Ishikawa (cell line): ENCODE measurements around the gene CACNA2D3.

ENCODE experiments used
- CEBPB ChIP-seq: IDR thresholded peaks from 2 replicates; pipeline ENCODE4 v1.6.1; 2012
- CREB1 ChIP-seq: IDR thresholded peaks from 2 replicates; pipeline ENCODE4 v1.6.1; 2012; ENCODE audit warnings: low read depth
- EGR1 ChIP-seq: IDR thresholded peaks from 2 replicates; pipeline ENCODE4 v1.6.1; 2012
- EP300 ChIP-seq: IDR thresholded peaks from 2 replicates; pipeline ENCODE4 v1.6.1; 2012; ENCODE audit warnings: borderline replicate concordance
- FOXM1 ChIP-seq: IDR thresholded peaks from 2 replicates; pipeline ENCODE4 v1.6.1; 2012; ENCODE audit warnings: low read depth, borderline replicate concordance
- NFIC ChIP-seq: IDR thresholded peaks from 2 replicates; pipeline ENCODE4 v1.6.1; 2012
- RAD21 ChIP-seq: IDR thresholded peaks from 2 replicates; pipeline ENCODE4 v1.6.1; 2012; ENCODE audit warnings: low read depth
- TAF1 ChIP-seq: IDR thresholded peaks from 2 replicates; pipeline ENCODE4 v1.6.1; 2012; ENCODE audit warnings: low read depth, mild to moderate bottlenecking
- TCF12 ChIP-seq: IDR thresholded peaks from 2 replicates; pipeline ENCODE4 v1.6.1; 2012; ENCODE audit warnings: low read depth
- TEAD4 ChIP-seq: IDR thresholded peaks from 2 replicates; pipeline ENCODE4 v1.6.1; 2012
- YY1 ChIP-seq: IDR thresholded peaks from 2 replicates; pipeline ENCODE4 v1.6.1; 2012; ENCODE audit warnings: low read depth
- ZBTB7A ChIP-seq: IDR thresholded peaks from 2 replicates; pipeline ENCODE4 v1.6.1; 2012; ENCODE audit warnings: low read depth
- TF ChIP-seq, protein P1 (sequence below): IDR thresholded peaks from 2 replicates; pipeline ENCODE4 v1.6.1; 2012
- TF ChIP-seq, protein P2 (sequence below): IDR thresholded peaks from 2 replicates; pipeline ENCODE4 v1.6.1; 2012; ENCODE audit warnings: low read depth, mild to moderate bottlenecking
- TF ChIP-seq, protein P3 (sequence below): IDR thresholded peaks from 2 replicates; pipeline ENCODE4 v1.6.1; 2012

CACNA2D3 gene

DNA sequence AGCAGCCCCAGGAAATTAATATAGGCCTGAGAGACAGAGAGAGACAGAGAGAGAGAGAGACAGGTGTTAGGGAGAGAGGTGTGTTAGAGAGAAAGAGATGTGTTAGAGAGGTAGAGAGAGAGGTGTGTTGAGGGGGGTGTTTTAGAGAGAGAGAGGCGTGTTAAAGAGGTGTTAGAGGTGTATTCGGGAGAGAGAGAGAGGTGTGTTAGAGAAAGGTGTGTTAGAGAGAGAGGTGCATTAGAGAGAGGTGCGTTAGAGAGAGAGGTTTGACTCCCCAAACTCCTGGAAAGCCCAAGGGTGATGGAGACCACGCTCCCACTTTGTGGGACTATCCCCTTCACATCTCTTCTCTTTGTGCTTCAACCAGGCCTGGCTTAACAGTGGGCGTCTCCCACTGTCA lies 95.5 kb downstream of the CACNA2D3 start:
- TF ChIP-seq, protein P1, sequence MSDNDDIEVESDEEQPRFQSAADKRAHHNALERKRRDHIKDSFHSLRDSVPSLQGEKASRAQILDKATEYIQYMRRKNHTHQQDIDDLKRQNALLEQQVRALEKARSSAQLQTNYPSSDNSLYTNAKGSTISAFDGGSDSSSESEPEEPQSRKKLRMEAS: no peak
- TF ChIP-seq EGR1 (no peak), TAF1 (no peak), CREB1 (no peak), RAD21 (no peak), TCF12 (no peak), YY1 (no peak)

DNA sequence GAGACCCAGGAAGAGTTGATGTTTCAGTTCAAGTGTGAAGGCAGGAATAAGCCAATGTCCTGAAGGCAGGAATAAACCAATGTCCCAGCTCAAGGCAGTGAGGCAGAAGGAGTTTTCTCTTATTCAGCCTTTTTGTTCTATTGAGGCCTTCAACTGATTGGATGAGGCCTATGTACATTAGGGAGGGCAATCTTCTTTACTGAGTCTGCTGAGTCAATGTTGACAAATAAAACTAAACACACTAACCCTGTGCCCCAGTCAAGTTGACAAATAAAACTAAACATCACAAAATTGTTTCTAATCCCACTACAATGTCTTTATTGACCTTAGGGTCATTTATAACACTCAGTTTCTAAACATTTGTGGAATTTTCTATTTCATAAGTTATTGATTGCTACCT lies 100.0 kb downstream of the CACNA2D3 start:
- TF ChIP-seq, protein P2, sequence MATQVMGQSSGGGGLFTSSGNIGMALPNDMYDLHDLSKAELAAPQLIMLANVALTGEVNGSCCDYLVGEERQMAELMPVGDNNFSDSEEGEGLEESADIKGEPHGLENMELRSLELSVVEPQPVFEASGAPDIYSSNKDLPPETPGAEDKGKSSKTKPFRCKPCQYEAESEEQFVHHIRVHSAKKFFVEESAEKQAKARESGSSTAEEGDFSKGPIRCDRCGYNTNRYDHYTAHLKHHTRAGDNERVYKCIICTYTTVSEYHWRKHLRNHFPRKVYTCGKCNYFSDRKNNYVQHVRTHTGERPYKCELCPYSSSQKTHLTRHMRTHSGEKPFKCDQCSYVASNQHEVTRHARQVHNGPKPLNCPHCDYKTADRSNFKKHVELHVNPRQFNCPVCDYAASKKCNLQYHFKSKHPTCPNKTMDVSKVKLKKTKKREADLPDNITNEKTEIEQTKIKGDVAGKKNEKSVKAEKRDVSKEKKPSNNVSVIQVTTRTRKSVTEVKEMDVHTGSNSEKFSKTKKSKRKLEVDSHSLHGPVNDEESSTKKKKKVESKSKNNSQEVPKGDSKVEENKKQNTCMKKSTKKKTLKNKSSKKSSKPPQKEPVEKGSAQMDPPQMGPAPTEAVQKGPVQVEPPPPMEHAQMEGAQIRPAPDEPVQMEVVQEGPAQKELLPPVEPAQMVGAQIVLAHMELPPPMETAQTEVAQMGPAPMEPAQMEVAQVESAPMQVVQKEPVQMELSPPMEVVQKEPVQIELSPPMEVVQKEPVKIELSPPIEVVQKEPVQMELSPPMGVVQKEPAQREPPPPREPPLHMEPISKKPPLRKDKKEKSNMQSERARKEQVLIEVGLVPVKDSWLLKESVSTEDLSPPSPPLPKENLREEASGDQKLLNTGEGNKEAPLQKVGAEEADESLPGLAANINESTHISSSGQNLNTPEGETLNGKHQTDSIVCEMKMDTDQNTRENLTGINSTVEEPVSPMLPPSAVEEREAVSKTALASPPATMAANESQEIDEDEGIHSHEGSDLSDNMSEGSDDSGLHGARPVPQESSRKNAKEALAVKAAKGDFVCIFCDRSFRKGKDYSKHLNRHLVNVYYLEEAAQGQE: no peak
- no peak for TF ChIP-seq YY1
- TF ChIP-seq EGR1: no peak
- no peak for TF ChIP-seq RAD21

DNA sequence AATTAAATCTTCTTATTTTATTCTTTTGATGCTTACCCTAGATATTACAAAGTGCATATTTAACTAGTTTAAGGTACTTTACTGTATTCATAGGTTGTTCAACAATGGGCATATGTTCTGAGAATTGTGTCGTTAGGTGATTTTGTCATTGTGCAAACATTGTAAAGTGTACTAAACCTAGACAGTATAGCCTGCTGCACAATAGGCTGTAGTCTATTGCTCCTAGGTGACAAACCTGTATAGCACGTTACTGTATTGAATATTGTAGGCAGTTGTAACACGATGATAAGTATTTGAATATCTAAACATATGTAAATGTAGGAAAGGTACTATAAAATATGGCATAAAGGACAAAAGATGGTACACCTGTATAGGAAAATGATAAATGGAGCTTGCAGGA lies 100.7 kb downstream of the CACNA2D3 start:
- TF ChIP-seq CREB1 (no peak), TAF1 (no peak), TEAD4 (no peak), RAD21 (no peak), EGR1 (no peak), YY1 (no peak), FOXM1 (no peak), NFIC (no peak)
- TF ChIP-seq, protein P1: no peak
- TF ChIP-seq, protein P3, sequence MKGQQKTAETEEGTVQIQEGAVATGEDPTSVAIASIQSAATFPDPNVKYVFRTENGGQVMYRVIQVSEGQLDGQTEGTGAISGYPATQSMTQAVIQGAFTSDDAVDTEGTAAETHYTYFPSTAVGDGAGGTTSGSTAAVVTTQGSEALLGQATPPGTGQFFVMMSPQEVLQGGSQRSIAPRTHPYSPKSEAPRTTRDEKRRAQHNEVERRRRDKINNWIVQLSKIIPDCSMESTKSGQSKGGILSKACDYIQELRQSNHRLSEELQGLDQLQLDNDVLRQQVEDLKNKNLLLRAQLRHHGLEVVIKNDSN: no peak
- TF ChIP-seq, protein P2: no peak

DNA sequence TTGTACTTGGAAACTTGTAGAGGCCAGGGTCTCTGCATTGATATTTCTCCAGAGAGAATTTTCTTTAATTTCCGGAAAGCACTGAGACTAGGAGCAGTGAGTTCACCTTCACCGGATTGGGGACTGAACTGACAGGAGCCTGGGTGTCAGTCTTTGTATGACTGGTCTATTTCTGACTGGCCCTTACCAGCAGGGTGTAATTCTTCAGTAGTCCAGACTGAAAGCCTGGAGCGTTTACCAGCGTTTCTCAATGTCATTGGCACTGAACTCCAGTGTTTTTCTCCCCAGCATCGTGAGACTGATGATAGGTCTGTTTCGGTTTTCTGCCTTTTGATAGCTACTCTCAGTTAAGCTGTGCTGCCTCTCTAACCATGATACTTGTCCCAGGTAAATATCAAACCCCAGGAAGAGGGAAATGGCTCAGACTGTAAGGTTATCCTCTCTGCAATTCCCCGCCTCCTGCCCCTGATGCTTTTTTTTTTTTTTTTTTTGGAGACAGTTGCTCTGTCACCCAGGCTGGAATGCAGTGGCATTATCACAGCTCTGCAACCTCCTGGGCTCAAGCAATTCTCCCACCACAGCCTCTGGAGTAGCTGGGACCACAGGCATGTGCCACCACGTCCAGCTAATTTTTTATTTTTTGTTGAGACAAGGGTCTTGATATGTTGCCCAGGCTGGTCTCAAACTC lies 103.6 kb downstream of the CACNA2D3 start:
- TF ChIP-seq CREB1: no peak
- TF ChIP-seq FOXM1: no peak
- TF ChIP-seq TAF1: no peak
- TF ChIP-seq, protein P1: no peak
- no peak for TF ChIP-seq EP300
- TF ChIP-seq TCF12: no peak
- TF ChIP-seq, protein P2: no peak
- no peak for TF ChIP-seq EGR1
- no peak for TF ChIP-seq TEAD4
- TF ChIP-seq YY1: no peak
- TF ChIP-seq RAD21: no peak
- TF ChIP-seq ZBTB7A: no peak
- TF ChIP-seq, protein P3: no peak
- TF ChIP-seq NFIC: no peak

DNA sequence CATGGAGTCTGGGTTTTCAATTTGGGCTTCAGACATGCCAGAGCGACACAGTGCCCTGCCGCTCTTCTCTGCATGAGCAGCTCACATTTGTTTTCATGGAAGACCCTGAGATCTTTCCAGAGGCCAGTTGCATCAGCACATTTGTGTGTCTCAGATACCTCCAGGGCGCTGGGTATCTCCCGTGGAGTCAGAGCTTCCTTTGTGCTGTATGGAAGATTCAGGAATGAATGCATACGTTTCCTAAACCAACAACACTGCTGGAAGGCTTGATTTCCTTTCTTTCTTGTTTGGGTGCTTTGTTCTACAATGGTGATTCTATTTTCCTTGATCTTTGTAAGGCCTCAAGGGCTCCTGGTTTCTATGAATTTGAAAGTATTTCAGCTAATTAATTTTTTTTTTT lies 106.5 kb downstream of the CACNA2D3 start:
- no peak for TF ChIP-seq RAD21
- TF ChIP-seq, protein P1: no peak
- TF ChIP-seq TCF12: no peak
- TF ChIP-seq NFIC: no peak
- no peak for TF ChIP-seq EGR1
- TF ChIP-seq YY1: no peak
- no peak for TF ChIP-seq TAF1
- no peak for TF ChIP-seq EP300
- TF ChIP-seq ZBTB7A: no peak
- TF ChIP-seq, protein P2: no peak
- TF ChIP-seq CREB1: no peak
- TF ChIP-seq CEBPB: no peak
- TF ChIP-seq TEAD4: no peak
- TF ChIP-seq FOXM1: no peak
